ENCODE data around the gene BDKRB1. TPM values are rescaled to one million over a fixed set of nuclear protein-coding genes. Genes with fewer than 3 reads are reported as not detected.

The BDKRB1 gene
- total and polyA plus RNA-seq, 9 of the 15 experiments (the other 6 are each of a cell fraction or from before 2014, with no cell fraction given), result 0.06 to 0.23 (median 0.09) TPM; not detected in 1

GRCh38 chr14:96240641-96241040, 15.4 kb upstream of the BDKRB1 start:
- no peak for FAIRE-seq
- in situ Hi-C loops (cut with MboI), result no loop called here

GRCh38 chr14:96242126-96242525, 13.9 kb upstream of the BDKRB1 start:
- H3K27ac ChIP-seq (ENCODE audit: extremely low read depth, low read depth, low read length), result no peak overlapping the region
- H3K36me3 ChIP-seq (ENCODE audit: control insufficient read depth, insufficient read depth, low read length), result no peaks in the 10 kb centered on the region
- ChIA-PET CTCF (ENCODE audit: low intra/inter-chr PET ratio) (no interaction called here), POLR2A (interaction anchor here (1.1 kb wide), 1 partner anchor 10 kb away, joined by 3 read pairs; no protein-coding TSS in a partner anchor)
- FAIRE-seq (no peak), ATAC-seq (no peak), DNase-seq (ENCODE audit: extremely low read depth in 1 of 4, low spot score in 3 of 4) (no peak)
- no peak overlapping the region for H3K4me2 ChIP-seq (ENCODE audit: insufficient read depth, low read length)
- H3K79me2 ChIP-seq (ENCODE audit: control insufficient read depth, insufficient read depth, low read length), result no peaks in the 10 kb centered on the region
- no peaks in the 10 kb centered on the region for H4K20me1 ChIP-seq (replicated peaks; ENCODE audit: control insufficient read depth, insufficient read depth, low read length)
- no peak overlapping the region for H3K9ac ChIP-seq (ENCODE audit: insufficient read depth in 1 of 2, low read depth in 2 of 2, low read length in 2 of 2)
- H3K4me3 ChIP-seq, result no peak overlapping the region
- WGBS (ENCODE audit: insufficient coverage, low coverage, missing lambda C conversion rate), result 1% methylated on average over 10 of the region's 10 CpGs
- no peak overlapping the region for H2AFZ ChIP-seq (ENCODE audit: low read depth, low read length)
- no peak for TF ChIP-seq HOMEZ (CRISPR knock-in tag; IDR thresholded peaks at IDR 0.05)
- no peak for TF ChIP-seq MTF1 (CRISPR knock-in tag; IDR thresholded peaks at IDR 0.05; ENCODE audit: borderline replicate concordance)
- H3K4me1 ChIP-seq (replicated peaks in 1 of 2; ENCODE audit: control insufficient read depth in 2 of 2, insufficient read depth in 2 of 2, low read length in 2 of 2), result no peaks in the 10 kb centered on the region
- H3K9me3 ChIP-seq (replicated peaks; ENCODE audit: control insufficient read depth, insufficient read depth, low read depth, low read length), result no peaks in the 10 kb centered on the region
- BruUV-seq (replicated peaks), result no TSS peak
- intact Hi-C loops (cut with micrococcal nuclease), result no loop called here
- H3K27me3 ChIP-seq (ENCODE audit: control insufficient read depth in 2 of 2, insufficient read depth in 2 of 2, low read length in 2 of 2), result peaks cover 0 to 16% of the 10 kb centered on the region in 2 experiments; a peak in 3 of 5 replicates
- in situ Hi-C loops (cut with MboI), result no loop called here
- H3K9me1 ChIP-seq (ENCODE audit: control insufficient read depth, insufficient read depth, low read length), result no peaks in the 10 kb centered on the region

More at GRCh38 chr14:96240641-96241040, 15.4 kb upstream of the BDKRB1 start:
- WGBS (ENCODE audit: insufficient coverage, low coverage, missing lambda C conversion rate), result 2% methylated on average over 13 of the region's 18 CpGs
- Histone ChIP-seq H2AFZ (ENCODE audit: low read depth, low read length) (no peak overlapping the region), H3K9ac (ENCODE audit: insufficient read depth in 1 of 2, low read depth in 2 of 2, low read length in 2 of 2) (no peak overlapping the region), H4K20me1 (replicated peaks; ENCODE audit: control insufficient read depth, insufficient read depth, low read length) (no peaks in the 10 kb centered on the region), H3K9me1 (ENCODE audit: control insufficient read depth, insufficient read depth, low read length) (no peaks in the 10 kb centered on the region), H3K79me2 (ENCODE audit: control insufficient read depth, insufficient read depth, low read length) (no peaks in the 10 kb centered on the region), H3K27ac (ENCODE audit: extremely low read depth, low read depth, low read length) (no peak overlapping the region), H3K36me3 (ENCODE audit: control insufficient read depth, insufficient read depth, low read length) (no peaks in the 10 kb centered on the region), H3K4me3 (no peak overlapping the region), H3K4me1 (replicated peaks in 1 of 2; ENCODE audit: control insufficient read depth in 2 of 2, insufficient read depth in 2 of 2, low read length in 2 of 2) (no peaks in the 10 kb centered on the region), H3K9me3 (replicated peaks; ENCODE audit: control insufficient read depth, insufficient read depth, low read depth, low read length) (no peaks in the 10 kb centered on the region), H3K4me2 (ENCODE audit: insufficient read depth, low read length) (no peak overlapping the region), H3K27me3 (ENCODE audit: control insufficient read depth in 2 of 2, insufficient read depth in 2 of 2, low read length in 2 of 2) (peaks cover 0 to 21% of the 10 kb centered on the region in 2 experiments; a peak in 3 of 5 replicates)
- intact Hi-C loops (cut with micrococcal nuclease), result no loop called here
- ChIA-PET CTCF (ENCODE audit: low intra/inter-chr PET ratio) (no interaction called here), POLR2A (interaction anchor here (1.4 kb wide), 1 partner anchor 12 kb away, joined by 5 read pairs; no protein-coding TSS in a partner anchor)
- no TSS peak for BruUV-seq (replicated peaks)
- DNase-seq (ENCODE audit: extremely low read depth in 1 of 4, low spot score in 3 of 4) (no peak), ATAC-seq (no peak)
- no peak for TF ChIP-seq ZBTB12 (CRISPR knock-in tag; IDR thresholded peaks at IDR 0.05)
- no peak for TF ChIP-seq SMARCB1 (IDR thresholded peaks at IDR 0.05; ENCODE audit: insufficient read length, low read depth)
- TF ChIP-seq TBP (optimal IDR thresholded peaks at IDR 0.05; ENCODE audit: low read depth, low read length), result no peak
